Sigmoid colon (tissue), 4 donors: ENCODE data around the gene CERS6.

Source experiments
- POLR2AphosphoS5 ChIP-seq, 4 donors: sonication (generic); formaldehyde crosslinking; IDR thresholded peaks; one replicate each; pipeline ENCODE4 v1.6.1; 2017; ENCODE audit warnings: antibody characterized with exemption in 4 of 4
- TF ChIP-seq, protein P1 (sequence below), 4 experiments: fragments of 450-650 bp in 3 of 4; fragments of 200-600 bp in 1 of 4; IDR thresholded peaks; one replicate each; pipeline ENCODE4 v1.5.1; 2016 to 2019; ENCODE audit warnings: antibody characterized with exemption in 4 of 4, mild to moderate bottlenecking in 3 of 4, moderate library complexity in 2 of 4

DNA sequence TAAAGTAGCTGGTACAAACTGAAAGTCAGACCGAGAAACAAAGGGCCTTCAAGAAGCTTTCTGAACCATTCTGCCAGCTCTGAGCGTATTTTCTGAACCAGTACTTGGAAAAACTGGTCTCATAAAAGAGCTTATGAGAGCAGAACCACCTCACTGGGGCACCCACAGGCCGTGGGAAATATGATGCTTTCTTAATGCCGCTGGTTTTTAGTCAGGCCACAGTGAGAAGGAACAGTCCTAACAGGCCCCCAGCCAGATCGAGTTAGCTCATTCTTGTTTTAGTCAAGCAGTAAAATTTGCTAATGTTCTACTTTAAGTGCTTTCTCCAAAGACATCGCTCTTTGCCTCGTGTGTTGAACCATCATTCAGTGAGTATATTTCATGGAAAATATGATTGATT lies 333.7 kb downstream of the CERS6 start:
- TF ChIP-seq, protein P1, sequence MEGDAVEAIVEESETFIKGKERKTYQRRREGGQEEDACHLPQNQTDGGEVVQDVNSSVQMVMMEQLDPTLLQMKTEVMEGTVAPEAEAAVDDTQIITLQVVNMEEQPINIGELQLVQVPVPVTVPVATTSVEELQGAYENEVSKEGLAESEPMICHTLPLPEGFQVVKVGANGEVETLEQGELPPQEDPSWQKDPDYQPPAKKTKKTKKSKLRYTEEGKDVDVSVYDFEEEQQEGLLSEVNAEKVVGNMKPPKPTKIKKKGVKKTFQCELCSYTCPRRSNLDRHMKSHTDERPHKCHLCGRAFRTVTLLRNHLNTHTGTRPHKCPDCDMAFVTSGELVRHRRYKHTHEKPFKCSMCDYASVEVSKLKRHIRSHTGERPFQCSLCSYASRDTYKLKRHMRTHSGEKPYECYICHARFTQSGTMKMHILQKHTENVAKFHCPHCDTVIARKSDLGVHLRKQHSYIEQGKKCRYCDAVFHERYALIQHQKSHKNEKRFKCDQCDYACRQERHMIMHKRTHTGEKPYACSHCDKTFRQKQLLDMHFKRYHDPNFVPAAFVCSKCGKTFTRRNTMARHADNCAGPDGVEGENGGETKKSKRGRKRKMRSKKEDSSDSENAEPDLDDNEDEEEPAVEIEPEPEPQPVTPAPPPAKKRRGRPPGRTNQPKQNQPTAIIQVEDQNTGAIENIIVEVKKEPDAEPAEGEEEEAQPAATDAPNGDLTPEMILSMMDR (IDR thresholded peaks at IDR 0.05), result no peak
- no peak for TF ChIP-seq POLR2AphosphoS5 (IDR thresholded peaks at IDR 0.05)
